Hematopoietic multipotent progenitor cell treated with erythropoietin and hydrocortisone succinate and interleukin-3 and kit ligand, for 4 days (in vitro differentiated cells): ENCODE results near the gene IL7R.
A peak's percentile ranks its signal among the peaks of the same experiment; 100 is the strongest.

Experiments used
- DNase-seq: peaks from one replicate; pipeline ENCODE4 v3.0.0-alpha.2; 2015

IL7R gene

DNA sequence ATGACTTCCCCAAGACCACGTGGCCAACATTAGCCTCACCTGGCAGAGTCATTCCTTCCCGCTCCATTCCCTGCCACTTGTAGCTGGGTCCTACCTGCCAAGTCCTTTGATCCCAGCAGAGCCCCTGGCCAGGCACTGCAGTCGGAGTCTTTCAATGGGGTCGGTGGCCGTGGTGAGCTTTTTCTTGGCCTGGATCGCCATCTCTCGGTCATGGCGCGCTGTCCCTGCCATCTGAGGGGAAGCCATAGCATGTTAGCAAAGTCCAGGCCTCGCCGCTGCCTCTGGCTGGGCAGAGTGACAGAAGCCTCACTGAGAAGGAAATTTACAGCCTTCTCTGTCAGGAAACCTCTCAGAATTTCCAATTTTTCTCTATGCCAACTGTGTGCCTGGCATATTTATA is 64.2 kb downstream of the IL7R start:
- DNase-seq = no peak

DNA sequence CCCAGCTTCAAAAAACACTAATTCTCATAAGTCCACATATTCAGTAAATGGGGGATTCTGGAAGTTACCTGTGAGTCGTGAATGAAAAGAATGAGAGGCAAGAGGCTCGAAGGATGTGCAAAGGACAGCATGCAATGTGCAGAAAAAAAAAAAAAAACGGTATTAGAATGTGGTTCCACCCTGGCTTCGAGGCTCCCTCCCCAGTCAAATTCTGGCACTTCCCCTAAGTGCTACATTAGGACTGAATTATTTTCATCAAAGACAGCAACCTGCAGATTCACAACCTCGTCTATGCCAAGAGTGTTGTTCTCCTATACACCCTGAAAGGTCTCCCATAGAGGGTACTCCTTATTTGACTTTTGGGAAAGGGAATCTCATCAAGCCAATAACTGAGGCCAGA is 65.2 kb downstream of the IL7R start:
- DNase-seq = no peak

DNA sequence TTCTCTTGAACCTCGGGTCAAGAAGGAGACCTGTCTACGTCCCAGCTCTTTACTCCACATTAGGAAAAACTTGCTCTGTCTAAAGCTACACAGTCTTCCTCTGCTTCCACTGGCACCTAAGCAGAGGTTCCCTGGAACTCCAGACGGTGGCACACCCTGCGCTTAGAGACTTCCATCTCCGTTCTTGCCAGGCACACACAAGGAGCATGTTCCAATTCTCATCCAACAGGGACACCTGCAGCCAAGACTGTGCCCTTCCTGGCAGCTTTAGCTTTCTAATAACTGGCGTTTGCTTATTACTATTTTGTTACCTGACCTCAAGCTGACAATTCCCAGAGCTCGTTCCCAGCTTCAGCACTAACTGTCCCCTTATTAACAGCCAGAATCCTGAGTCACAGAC is 65.8 kb downstream of the IL7R start:
- no peak for DNase-seq

DNA sequence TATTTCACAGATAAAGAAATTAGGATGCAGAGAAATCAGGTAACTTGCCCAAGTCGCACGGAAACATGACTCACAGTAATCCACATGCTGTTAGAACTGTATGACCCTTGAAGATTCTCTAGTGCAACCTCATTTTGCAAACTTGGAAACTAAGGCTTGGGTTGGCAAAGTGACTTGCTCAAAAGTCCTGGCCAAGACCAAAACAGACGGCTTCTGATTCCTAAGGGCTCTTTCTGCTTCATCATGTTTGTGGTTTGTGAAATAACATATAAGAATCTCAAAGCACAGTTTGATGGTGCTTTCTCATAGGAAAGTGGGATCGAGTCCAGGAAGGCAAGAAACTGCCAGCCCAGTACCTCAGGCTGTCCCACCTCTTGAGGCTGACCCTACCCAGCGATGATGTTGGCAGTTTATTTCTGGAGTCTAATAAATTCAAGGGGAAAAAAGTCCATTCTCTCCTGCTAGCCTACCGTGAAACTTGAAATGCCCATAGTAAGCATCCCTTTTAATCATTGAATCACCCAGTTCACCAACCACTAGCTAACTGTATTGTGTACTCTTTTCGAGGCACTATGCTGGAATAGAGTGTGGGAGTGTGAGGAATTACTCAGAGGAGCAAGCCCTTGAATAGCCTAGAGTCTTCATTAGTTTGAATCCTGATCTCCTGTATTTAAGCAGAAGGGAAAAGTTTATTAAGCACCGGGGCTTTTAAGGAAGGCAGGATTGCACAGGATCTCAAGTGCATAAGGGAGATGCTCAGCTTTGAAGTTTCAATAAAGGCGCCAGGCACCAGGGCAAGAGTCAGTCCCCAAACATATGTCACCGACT is 67.6 kb downstream of the IL7R start:
- DNase-seq = no peak

DNA sequence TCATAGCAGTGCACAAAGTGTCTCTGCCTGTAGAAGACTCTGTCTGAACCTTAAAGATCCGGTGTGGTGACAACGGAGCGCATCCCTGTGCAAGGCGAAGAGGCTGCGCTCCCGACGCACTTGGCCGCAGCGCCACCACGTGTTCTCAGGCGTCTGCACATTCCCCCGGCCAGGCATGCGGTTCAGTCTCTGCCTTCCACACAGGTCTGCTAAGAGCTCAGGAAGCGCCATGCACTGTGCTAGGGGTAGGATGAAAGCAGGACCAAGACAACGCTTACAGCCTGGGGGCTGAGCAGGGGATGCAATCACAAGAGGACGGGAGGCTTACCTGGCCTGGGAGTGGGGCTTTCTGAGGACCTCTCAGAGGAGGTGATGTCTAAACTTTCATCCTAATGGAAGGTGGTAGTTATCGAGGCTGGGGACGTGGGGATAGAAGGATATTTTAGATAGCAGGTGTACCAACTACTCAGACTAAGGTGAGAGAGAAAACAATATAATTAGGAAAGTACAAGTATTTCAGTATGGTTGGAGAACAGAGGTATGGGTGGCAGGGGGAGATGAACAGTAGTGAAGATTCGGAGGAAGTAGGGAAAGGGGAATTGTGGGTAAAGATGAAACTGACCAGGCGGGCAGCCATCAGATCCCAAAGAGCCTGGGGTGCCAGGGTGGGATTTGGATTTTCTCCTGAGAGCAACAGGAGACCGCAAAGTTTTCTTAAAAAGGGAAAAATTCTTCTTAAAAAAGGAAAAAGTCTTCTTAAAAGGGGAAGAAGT is 68.4 kb downstream of the IL7R start:
- peak; percentile 84 for DNase-seq

DNA sequence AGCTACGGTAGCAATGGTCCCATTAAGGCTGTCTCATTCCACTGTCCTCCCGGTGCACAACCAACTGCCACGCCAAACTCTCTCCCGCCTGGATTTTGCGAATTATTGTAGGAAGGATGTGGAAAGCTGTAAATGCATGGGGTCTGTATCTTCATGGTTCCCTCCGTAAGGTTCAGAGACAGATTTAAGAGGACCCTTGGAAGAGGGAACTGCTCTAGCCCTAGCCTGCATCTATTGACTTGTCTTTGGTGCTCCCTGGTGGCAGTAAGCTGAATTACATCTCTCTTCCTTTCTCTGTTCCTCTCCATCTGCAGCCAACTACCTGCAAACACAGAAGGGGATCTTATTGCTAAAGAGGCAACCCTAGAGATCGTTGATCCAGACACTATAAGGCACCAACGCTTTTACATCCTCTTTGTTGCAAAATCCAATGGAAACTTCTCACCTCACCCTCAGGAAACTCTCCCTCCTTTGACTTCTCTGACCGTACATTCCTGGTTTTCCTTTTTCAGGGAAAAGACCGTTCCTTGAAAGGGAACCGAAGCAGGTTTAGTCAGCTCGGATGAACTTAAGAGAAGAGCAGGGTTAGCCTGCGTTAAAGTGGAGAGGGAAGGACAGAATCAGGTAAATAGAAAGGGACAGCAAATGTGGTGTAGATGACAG is 69.8 kb downstream of the IL7R start:
- DNase-seq = peak; percentile 81
